WTC11 (cell line): ENCODE measurements around the gene GRIK2. TPM values are rescaled to one million over a fixed set of nuclear protein-coding genes. Genes with fewer than 3 reads are reported as not detected.

Experiments
- ATAC-seq: fragments of 200-7000 bp; cut with Tn5 transposase; 2 replicates; pipeline ENCODE4 v1.10.0; 2021; ENCODE audit warnings: mild to moderate bottlenecking, moderate library complexity
- CTCF ChIA-PET: fragments of 300-600 bp; sonication (Branson Sonifier 250); formaldehyde crosslinking; loops from one replicate; lab custom pipeline; 2021; ENCODE audit warnings: antibody characterized with exemption; lab: Charles Lee
- POLR2A ChIA-PET: fragments of 350-600 bp; sonication (Branson Sonifier 250); formaldehyde crosslinking; loops from one replicate; lab custom pipeline; 2021; ENCODE audit warnings: antibody characterized with exemption; lab: Charles Lee
- DNase-seq: peaks from one replicate; pipeline ENCODE4 v3.0.0; 2021; ENCODE audit warnings: low spot score
- H3K27ac Mint-ChIP-seq: 2 replicates; pipeline ENCODE4 v1.8.0; 2021; ENCODE audit warnings: mixed read lengths
- H3K27me3 Mint-ChIP-seq: 2 replicates; pipeline ENCODE4 v1.8.0; 2021; ENCODE audit warnings: low read depth, mild to moderate bottlenecking, moderate library complexity, mixed read lengths
- H3K36me3 Mint-ChIP-seq: 2 replicates; pipeline ENCODE4 v1.8.0; 2021; ENCODE audit warnings: mixed read lengths
- H3K4me1 Mint-ChIP-seq: 2 replicates; pipeline ENCODE4 v1.8.0; 2022; ENCODE audit warnings: mixed read lengths
- H3K4me3 Mint-ChIP-seq: 2 replicates; pipeline ENCODE4 v1.8.0; 2021; ENCODE audit warnings: mild to moderate bottlenecking, moderate library complexity, mixed read lengths
- H3K9me3 Mint-ChIP-seq: 2 replicates; pipeline ENCODE4 v1.8.0; 2021; ENCODE audit warnings: mixed read lengths
- EMX1 ChIP-seq: fragments of 250-450 bp; sonication (Bioruptor Pico); IDR thresholded peaks from 2 replicates; pipeline ENCODE4 v1.8.0; 2021; ENCODE audit warnings: mild to moderate bottlenecking
- ERG ChIP-seq: fragments of 250-450 bp; sonication (Bioruptor Pico); IDR thresholded peaks from 2 replicates; pipeline ENCODE4 v1.8.0; 2021; ENCODE audit warnings: mild to moderate bottlenecking
- GRHL2 ChIP-seq: fragments of 250-450 bp; sonication (Bioruptor Pico); IDR thresholded peaks from 2 replicates; pipeline ENCODE4 v1.8.0; 2022; ENCODE audit warnings: mild to moderate bottlenecking, moderate library complexity; ENCODE audit not compliant: insufficient replicate concordance, severe bottlenecking
- GTF2I ChIP-seq: fragments of 250-450 bp; sonication (Bioruptor Pico); conservative IDR thresholded peaks from 2 replicates; pipeline ENCODE4 v1.4.0; 2021; ENCODE audit warnings: mild to moderate bottlenecking
- HMGXB4 ChIP-seq: sonication (generic); formaldehyde crosslinking; IDR thresholded peaks from 2 replicates; pipeline ENCODE4 v1.8.1; 2023; ENCODE audit warnings: mild to moderate bottlenecking, moderate library complexity, missing genetic modification reagents
- IRF2 ChIP-seq: sonication (generic); formaldehyde crosslinking; IDR thresholded peaks from 2 replicates; pipeline ENCODE4 v1.8.0; 2022; ENCODE audit warnings: low read depth, missing genetic modification reagents, borderline replicate concordance
- KAT7 ChIP-seq: sonication (generic); formaldehyde crosslinking; IDR thresholded peaks from 2 replicates; pipeline ENCODE4 v1.8.1; 2023; ENCODE audit warnings: missing genetic modification reagents, mild to moderate bottlenecking, borderline replicate concordance
- NFE2L1 ChIP-seq: sonication (generic); formaldehyde crosslinking; IDR thresholded peaks from 2 replicates; pipeline ENCODE4 v1.8.1; 2023; ENCODE audit warnings: missing genetic modification reagents
- NFYB ChIP-seq: sonication (generic); formaldehyde crosslinking; conservative IDR thresholded peaks from 2 replicates; pipeline ENCODE4 v1.8.0; 2022; ENCODE audit warnings: low read depth, missing genetic modification reagents
- PREB ChIP-seq: sonication (generic); formaldehyde crosslinking; IDR thresholded peaks from 2 replicates; pipeline ENCODE4 v1.8.1; 2022; ENCODE audit warnings: mild to moderate bottlenecking, missing genetic modification reagents, moderate library complexity, borderline replicate concordance
- SP1 ChIP-seq: sonication (generic); formaldehyde crosslinking; conservative IDR thresholded peaks from 2 replicates; pipeline ENCODE4 v1.8.1; 2022; ENCODE audit warnings: missing genetic modification reagents
- TP53 ChIP-seq: sonication (generic); formaldehyde crosslinking; IDR thresholded peaks from 2 replicates; pipeline ENCODE4 v1.8.1; 2023; ENCODE audit warnings: mild to moderate bottlenecking, missing genetic modification reagents
- ZNF232 ChIP-seq: sonication (generic); formaldehyde crosslinking; IDR thresholded peaks from 2 replicates; pipeline ENCODE4 v1.8.0; 2022; ENCODE audit warnings: mild to moderate bottlenecking, missing genetic modification reagents
- ZNF263 ChIP-seq: sonication (generic); formaldehyde crosslinking; IDR thresholded peaks from 2 replicates; pipeline ENCODE4 v1.8.1; 2022; ENCODE audit warnings: low read depth, mild to moderate bottlenecking, moderate library complexity, missing genetic modification reagents
- total RNA-seq: library from RNA; stranded (reverse); gene quantifications from 3 replicates; pipeline ENCODE4 v1.2.3, GENCODE V29; 2021
- TF ChIP-seq, protein P1 (sequence below): sonication (generic); formaldehyde crosslinking; IDR thresholded peaks from 2 replicates; pipeline ENCODE4 v1.8.1; 2023; ENCODE audit warnings: mild to moderate bottlenecking, missing genetic modification reagents, borderline replicate concordance
- TF ChIP-seq, protein P2 (sequence below): sonication (generic); formaldehyde crosslinking; IDR thresholded peaks from 2 replicates; pipeline ENCODE4 v1.8.1; 2023; ENCODE audit warnings: mild to moderate bottlenecking, missing genetic modification reagents
- TF ChIP-seq, protein P3 (sequence below): sonication (generic); formaldehyde crosslinking; IDR thresholded peaks from 2 replicates; pipeline ENCODE4 v1.8.1; 2022; ENCODE audit warnings: low read depth, missing genetic modification reagents, borderline replicate concordance
- TF ChIP-seq, protein P4 (sequence below): sonication (generic); formaldehyde crosslinking; IDR thresholded peaks from 2 replicates; pipeline ENCODE4 v1.8.0; 2023; ENCODE audit warnings: mild to moderate bottlenecking, missing genetic modification reagents

Gene GRIK2
- total RNA-seq, 1 experiment from 2014 or later: 2.7 TPM

DNA sequence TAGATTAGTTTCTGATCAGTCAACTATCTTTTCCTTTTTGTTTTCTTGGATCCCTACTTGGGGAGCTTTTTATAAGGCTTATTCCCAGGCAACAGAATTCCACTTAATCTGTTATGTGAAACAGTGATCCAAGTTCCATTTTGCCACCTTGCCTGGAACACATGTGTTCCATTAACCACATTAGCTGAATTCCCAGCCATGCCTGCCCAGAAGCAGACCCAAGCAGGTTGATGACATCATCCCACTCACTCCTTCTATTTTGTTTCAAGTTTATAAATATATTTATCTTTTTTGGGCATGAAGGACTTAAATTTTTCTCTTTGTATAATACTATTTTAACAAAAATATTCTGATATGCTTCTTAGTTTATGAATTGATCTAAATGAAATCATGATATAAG, 587.4 kb downstream of the GRIK2 start:
- H3K4me1 Mint-ChIP-seq: no peaks in the 10 kb centered on the region
- TF ChIP-seq SP1 (CRISPR knock-in tag) (no peak), NFYB (CRISPR knock-in tag) (no peak), PREB (CRISPR knock-in tag) (no peak), NFE2L1 (CRISPR knock-in tag) (no peak), ZNF263 (CRISPR knock-in tag) (no peak), KAT7 (CRISPR knock-in tag) (no peak), GTF2I (CRISPR knock-in tag) (no peak), GRHL2 (no peak)
- TF ChIP-seq, protein P1, sequence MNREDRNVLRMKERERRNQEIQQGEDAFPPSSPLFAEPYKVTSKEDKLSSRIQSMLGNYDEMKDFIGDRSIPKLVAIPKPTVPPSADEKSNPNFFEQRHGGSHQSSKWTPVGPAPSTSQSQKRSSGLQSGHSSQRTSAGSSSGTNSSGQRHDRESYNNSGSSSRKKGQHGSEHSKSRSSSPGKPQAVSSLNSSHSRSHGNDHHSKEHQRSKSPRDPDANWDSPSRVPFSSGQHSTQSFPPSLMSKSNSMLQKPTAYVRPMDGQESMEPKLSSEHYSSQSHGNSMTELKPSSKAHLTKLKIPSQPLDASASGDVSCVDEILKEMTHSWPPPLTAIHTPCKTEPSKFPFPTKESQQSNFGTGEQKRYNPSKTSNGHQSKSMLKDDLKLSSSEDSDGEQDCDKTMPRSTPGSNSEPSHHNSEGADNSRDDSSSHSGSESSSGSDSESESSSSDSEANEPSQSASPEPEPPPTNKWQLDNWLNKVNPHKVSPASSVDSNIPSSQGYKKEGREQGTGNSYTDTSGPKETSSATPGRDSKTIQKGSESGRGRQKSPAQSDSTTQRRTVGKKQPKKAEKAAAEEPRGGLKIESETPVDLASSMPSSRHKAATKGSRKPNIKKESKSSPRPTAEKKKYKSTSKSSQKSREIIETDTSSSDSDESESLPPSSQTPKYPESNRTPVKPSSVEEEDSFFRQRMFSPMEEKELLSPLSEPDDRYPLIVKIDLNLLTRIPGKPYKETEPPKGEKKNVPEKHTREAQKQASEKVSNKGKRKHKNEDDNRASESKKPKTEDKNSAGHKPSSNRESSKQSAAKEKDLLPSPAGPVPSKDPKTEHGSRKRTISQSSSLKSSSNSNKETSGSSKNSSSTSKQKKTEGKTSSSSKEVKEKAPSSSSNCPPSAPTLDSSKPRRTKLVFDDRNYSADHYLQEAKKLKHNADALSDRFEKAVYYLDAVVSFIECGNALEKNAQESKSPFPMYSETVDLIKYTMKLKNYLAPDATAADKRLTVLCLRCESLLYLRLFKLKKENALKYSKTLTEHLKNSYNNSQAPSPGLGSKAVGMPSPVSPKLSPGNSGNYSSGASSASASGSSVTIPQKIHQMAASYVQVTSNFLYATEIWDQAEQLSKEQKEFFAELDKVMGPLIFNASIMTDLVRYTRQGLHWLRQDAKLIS (CRISPR knock-in tag): no peak
- TF ChIP-seq, protein P2, sequence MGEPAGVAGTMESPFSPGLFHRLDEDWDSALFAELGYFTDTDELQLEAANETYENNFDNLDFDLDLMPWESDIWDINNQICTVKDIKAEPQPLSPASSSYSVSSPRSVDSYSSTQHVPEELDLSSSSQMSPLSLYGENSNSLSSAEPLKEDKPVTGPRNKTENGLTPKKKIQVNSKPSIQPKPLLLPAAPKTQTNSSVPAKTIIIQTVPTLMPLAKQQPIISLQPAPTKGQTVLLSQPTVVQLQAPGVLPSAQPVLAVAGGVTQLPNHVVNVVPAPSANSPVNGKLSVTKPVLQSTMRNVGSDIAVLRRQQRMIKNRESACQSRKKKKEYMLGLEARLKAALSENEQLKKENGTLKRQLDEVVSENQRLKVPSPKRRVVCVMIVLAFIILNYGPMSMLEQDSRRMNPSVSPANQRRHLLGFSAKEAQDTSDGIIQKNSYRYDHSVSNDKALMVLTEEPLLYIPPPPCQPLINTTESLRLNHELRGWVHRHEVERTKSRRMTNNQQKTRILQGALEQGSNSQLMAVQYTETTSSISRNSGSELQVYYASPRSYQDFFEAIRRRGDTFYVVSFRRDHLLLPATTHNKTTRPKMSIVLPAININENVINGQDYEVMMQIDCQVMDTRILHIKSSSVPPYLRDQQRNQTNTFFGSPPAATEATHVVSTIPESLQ (CRISPR knock-in tag): no peak
- DNase-seq (no peak), ATAC-seq (no peak)
- H3K27me3 Mint-ChIP-seq: no peaks in the 10 kb centered on the region
- H3K4me3 Mint-ChIP-seq: no peak overlapping the region
- POLR2A ChIA-PET: no interaction called here
- H3K36me3 Mint-ChIP-seq: no peaks in the 10 kb centered on the region
- CTCF ChIA-PET: no interaction called here
- no peaks in the 10 kb centered on the region for H3K9me3 Mint-ChIP-seq
- H3K27ac Mint-ChIP-seq: no peak overlapping the region

DNA sequence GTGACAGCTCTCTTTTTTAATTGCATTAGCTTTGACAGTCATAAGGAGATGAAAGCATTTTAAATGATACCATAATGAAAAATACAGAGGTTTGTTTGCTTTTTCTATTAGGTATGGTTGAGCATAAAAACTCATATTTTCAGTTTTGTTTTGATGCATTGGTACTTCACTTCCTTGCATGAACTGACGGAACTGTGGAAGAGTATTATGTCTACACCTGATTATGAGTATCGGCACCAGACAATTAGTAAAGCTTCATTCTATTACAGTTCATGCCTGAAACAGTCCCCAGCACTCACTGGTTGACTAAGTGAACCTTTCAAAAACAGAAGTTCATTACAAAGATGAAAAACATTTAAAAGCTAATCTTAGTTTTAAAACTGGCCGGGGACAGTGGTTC, 593.0 kb downstream of the GRIK2 start:
- no peaks in the 10 kb centered on the region for H3K36me3 Mint-ChIP-seq
- POLR2A ChIA-PET: interaction anchor here (0.5 kb wide), 1 partner anchor 600 kb away, joined by 3 read pairs; no protein-coding TSS in a partner anchor
- ATAC-seq (no peak), DNase-seq (no peak)
- CTCF ChIA-PET: no interaction called here
- H3K9me3 Mint-ChIP-seq: no peaks in the 10 kb centered on the region
- no peaks in the 10 kb centered on the region for H3K27me3 Mint-ChIP-seq
- no peaks in the 10 kb centered on the region for H3K4me1 Mint-ChIP-seq
- H3K27ac Mint-ChIP-seq: no peak overlapping the region
- no peak overlapping the region for H3K4me3 Mint-ChIP-seq
- TF ChIP-seq GTF2I (CRISPR knock-in tag) (no peak), IRF2 (CRISPR knock-in tag) (no peak), ZNF263 (CRISPR knock-in tag) (no peak), ERG (no peak), TP53 (CRISPR knock-in tag) (no peak), ZNF232 (no peak), HMGXB4 (no peak), EMX1 (CRISPR knock-in tag) (no peak)
- TF ChIP-seq, protein P3, sequence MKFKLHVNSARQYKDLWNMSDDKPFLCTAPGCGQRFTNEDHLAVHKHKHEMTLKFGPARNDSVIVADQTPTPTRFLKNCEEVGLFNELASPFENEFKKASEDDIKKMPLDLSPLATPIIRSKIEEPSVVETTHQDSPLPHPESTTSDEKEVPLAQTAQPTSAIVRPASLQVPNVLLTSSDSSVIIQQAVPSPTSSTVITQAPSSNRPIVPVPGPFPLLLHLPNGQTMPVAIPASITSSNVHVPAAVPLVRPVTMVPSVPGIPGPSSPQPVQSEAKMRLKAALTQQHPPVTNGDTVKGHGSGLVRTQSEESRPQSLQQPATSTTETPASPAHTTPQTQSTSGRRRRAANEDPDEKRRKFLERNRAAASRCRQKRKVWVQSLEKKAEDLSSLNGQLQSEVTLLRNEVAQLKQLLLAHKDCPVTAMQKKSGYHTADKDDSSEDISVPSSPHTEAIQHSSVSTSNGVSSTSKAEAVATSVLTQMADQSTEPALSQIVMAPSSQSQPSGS (CRISPR knock-in tag): no peak
- TF ChIP-seq, protein P2 (CRISPR knock-in tag): no peak
- TF ChIP-seq, protein P4, sequence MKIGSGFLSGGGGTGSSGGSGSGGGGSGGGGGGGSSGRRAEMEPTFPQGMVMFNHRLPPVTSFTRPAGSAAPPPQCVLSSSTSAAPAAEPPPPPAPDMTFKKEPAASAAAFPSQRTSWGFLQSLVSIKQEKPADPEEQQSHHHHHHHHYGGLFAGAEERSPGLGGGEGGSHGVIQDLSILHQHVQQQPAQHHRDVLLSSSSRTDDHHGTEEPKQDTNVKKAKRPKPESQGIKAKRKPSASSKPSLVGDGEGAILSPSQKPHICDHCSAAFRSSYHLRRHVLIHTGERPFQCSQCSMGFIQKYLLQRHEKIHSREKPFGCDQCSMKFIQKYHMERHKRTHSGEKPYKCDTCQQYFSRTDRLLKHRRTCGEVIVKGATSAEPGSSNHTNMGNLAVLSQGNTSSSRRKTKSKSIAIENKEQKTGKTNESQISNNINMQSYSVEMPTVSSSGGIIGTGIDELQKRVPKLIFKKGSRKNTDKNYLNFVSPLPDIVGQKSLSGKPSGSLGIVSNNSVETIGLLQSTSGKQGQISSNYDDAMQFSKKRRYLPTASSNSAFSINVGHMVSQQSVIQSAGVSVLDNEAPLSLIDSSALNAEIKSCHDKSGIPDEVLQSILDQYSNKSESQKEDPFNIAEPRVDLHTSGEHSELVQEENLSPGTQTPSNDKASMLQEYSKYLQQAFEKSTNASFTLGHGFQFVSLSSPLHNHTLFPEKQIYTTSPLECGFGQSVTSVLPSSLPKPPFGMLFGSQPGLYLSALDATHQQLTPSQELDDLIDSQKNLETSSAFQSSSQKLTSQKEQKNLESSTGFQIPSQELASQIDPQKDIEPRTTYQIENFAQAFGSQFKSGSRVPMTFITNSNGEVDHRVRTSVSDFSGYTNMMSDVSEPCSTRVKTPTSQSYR (CRISPR knock-in tag): no peak
